HEK293T (cell line): ENCODE data around the gene B4GALNT1.

Experiments
- CTCF ChIA-PET: fragments of 350-600 bp; formaldehyde crosslinking; extraction: SDS; loops from one replicate; lab custom pipeline; 2021; ENCODE audit warnings: antibody characterized with exemption, inconsistent platforms; lab: Yijun Ruan, JAX
- POLR2A ChIA-PET: fragments of 350-600 bp; formaldehyde crosslinking; extraction: SDS; loops from one replicate; lab custom pipeline; 2020; ENCODE audit warnings: antibody characterized with exemption, inconsistent platforms; lab: Yijun Ruan, JAX
- DNase-seq: peaks from one replicate; pipeline ENCODE4 v3.0.0; 2012; ENCODE audit warnings: mixed read lengths; ENCODE audit errors: extremely low spot score
- ARNT ChIP-seq: fragments of 450-650 bp; IDR thresholded peaks from 2 replicates; pipeline ENCODE4 v1.6.1; 2017; ENCODE audit warnings: mild to moderate bottlenecking
- CTBP1 ChIP-seq: fragments of 450-650 bp; IDR thresholded peaks from 2 replicates; pipeline ENCODE4 v1.6.1; 2016; ENCODE audit warnings: borderline replicate concordance
- FOXK2 ChIP-seq: fragments of 450-650 bp; IDR thresholded peaks from 2 replicates; pipeline ENCODE4 v1.6.1; 2016; ENCODE audit warnings: mild to moderate bottlenecking
- FOXM1 ChIP-seq: fragments of 450-650 bp; IDR thresholded peaks from 2 replicates; pipeline ENCODE4 v1.6.1; 2017; ENCODE audit warnings: mild to moderate bottlenecking, borderline replicate concordance
- L3MBTL2 ChIP-seq: fragments of 450-650 bp; conservative IDR thresholded peaks from 2 replicates; pipeline ENCODE4 v1.6.1; 2016; ENCODE audit warnings: mild to moderate bottlenecking
- NFRKB ChIP-seq: fragments of 450-650 bp; IDR thresholded peaks from 2 replicates; pipeline ENCODE4 v1.6.1; 2016; ENCODE audit warnings: mild to moderate bottlenecking, moderate library complexity
- PKNOX1 ChIP-seq: fragments of 450-650 bp; IDR thresholded peaks from 2 replicates; pipeline ENCODE4 v1.6.1; 2016
- SP1 ChIP-seq: fragments of 450-650 bp; IDR thresholded peaks from 2 replicates; pipeline ENCODE4 v1.6.1; 2017
- TARDBP ChIP-seq: fragments of 450-650 bp; IDR thresholded peaks from 2 replicates; pipeline ENCODE4 v1.6.1; 2016

The B4GALNT1 gene

GRCh38 chr12:57576613-57577160, 56.3 kb downstream of the B4GALNT1 start:
- CTCF ChIA-PET, result no interaction called here
- no peak for DNase-seq
- no peak for TF ChIP-seq ARNT
- TF ChIP-seq TARDBP, result no peak
- TF ChIP-seq SP1, result no peak
- TF ChIP-seq CTBP1, result no peak
- no peak for TF ChIP-seq PKNOX1
- TF ChIP-seq FOXK2, result no peak
- no peak for TF ChIP-seq L3MBTL2
- no peak for TF ChIP-seq NFRKB
- TF ChIP-seq FOXM1, result no peak
- POLR2A ChIA-PET, result no interaction called here
